ENCODE data around the gene TMEM178A. TPM values are rescaled to one million over a fixed set of nuclear protein-coding genes. Genes with fewer than 3 reads are reported as not detected.

Gene TMEM178A
- total and polyA plus RNA-seq, 10 donors: 0.49 to 2.1 (median 0.89) TPM

- no peaks in the 10 kb centered on the region for H3K27me3 ChIP-seq (replicated peaks in 1 of 7)
- no peaks in the 10 kb centered on the region for H3K4me1 ChIP-seq
- no peaks in the 10 kb centered on the region for H3K36me3 ChIP-seq
- H3K9me3 ChIP-seq: peaks cover 0 to 7% (median 0%) of the 10 kb centered on the region in 8 donors
- no peak overlapping the region for H3K27ac ChIP-seq
- TF ChIP-seq POLR2A (IDR thresholded peaks at IDR 0.05) (no peak), POLR2AphosphoS5 (IDR thresholded peaks at IDR 0.05) (no peak), CTCF (IDR thresholded peaks at IDR 0.05 in 8 of 11, conservative IDR thresholded peaks at IDR 0.05 in 3 of 11) (no peak)
- H3K4me3 ChIP-seq: no peak overlapping the region
- 88 to 96% (median 95%) methylated on average over 2 of the region's 2 CpGs for WGBS, 5 donors
- DNase-seq: no peak
- intact Hi-C loops (cut with DNase I; ENCODE audit: low total_unique reads): no loop called here
Observed at GRCh38 chr2:39658371-39658770, 7.3 kb upstream of the TMEM178A start.

- no peak overlapping the region for H3K27ac ChIP-seq
- no peaks in the 10 kb centered on the region for H3K4me1 ChIP-seq
- H3K27me3 ChIP-seq (replicated peaks in 1 of 7): peaks cover 0 to 15% (median 7%) of the 10 kb centered on the region in 7 donors
- intact Hi-C loops (cut with DNase I; ENCODE audit: low total_unique reads): no loop called here
- H3K9me3 ChIP-seq: peaks cover 0 to 5% (median 0%) of the 10 kb centered on the region in 8 donors
- no peak overlapping the region for H3K4me3 ChIP-seq
- no peak for DNase-seq
- 66 to 90% (median 80%) methylated on average over 3 of the region's 3 CpGs for WGBS, 5 donors
- TF ChIP-seq CTCF (IDR thresholded peaks at IDR 0.05 in 8 of 11, conservative IDR thresholded peaks at IDR 0.05 in 3 of 11) (no peak), POLR2A (IDR thresholded peaks at IDR 0.05) (no peak), POLR2AphosphoS5 (IDR thresholded peaks at IDR 0.05) (no peak)
- H3K36me3 ChIP-seq: no peaks in the 10 kb centered on the region
Observed at GRCh38 chr2:39659765-39660611, 5.7 kb upstream of the TMEM178A start.

GRCh38 chr2:39660612-39661236 is 5.0 kb upstream of the TMEM178A start:
- Histone ChIP-seq H3K36me3 (no peaks in the 10 kb centered on the region), H3K9me3 (no peaks in the 10 kb centered on the region), H3K27ac (no peak overlapping the region), H3K27me3 (replicated peaks in 1 of 7) (peaks cover 0 to 22% (median 14%) of the 10 kb centered on the region in 7 donors), H3K4me1 (peaks cover 0 to 5% (median under 1%) of the 10 kb centered on the region in 6 donors), H3K4me3 (no peak overlapping the region)
- no peak for TF ChIP-seq POLR2A (IDR thresholded peaks at IDR 0.05)
- no peak for TF ChIP-seq CTCF (IDR thresholded peaks at IDR 0.05 in 8 of 11, conservative IDR thresholded peaks at IDR 0.05 in 3 of 11)
- TF ChIP-seq POLR2AphosphoS5 (IDR thresholded peaks at IDR 0.05): no peak
- no peak for DNase-seq
- intact Hi-C loops (cut with DNase I; ENCODE audit: low total_unique reads): no loop called here
- 78 to 95% (median 88%) methylated on average over 3 of the region's 3 CpGs for WGBS, 5 donors

- Histone ChIP-seq H3K4me3 (no peak overlapping the region), H3K27me3 (replicated peaks in 1 of 7) (peaks cover 0 to 33% (median 25%) of the 10 kb centered on the region in 7 donors), H3K4me1 (peaks cover 0 to 16% (median 10%) of the 10 kb centered on the region in 6 donors), H3K9me3 (no peaks in the 10 kb centered on the region), H3K27ac (no peak overlapping the region), H3K36me3 (no peaks in the 10 kb centered on the region)
- 64 to 88% (median 70%) methylated on average over 1 of the region's 1 CpG for WGBS, 5 donors
- TF ChIP-seq POLR2AphosphoS5 (IDR thresholded peaks at IDR 0.05) (no peak), CTCF (IDR thresholded peaks at IDR 0.05 in 8 of 11, conservative IDR thresholded peaks at IDR 0.05 in 3 of 11) (no peak), POLR2A (IDR thresholded peaks at IDR 0.05) (no peak)
- DNase-seq: no peak
- intact Hi-C loops (cut with DNase I; ENCODE audit: low total_unique reads): no loop called here
Observed at GRCh38 chr2:39661826-39662225, 3.9 kb upstream of the TMEM178A start.
